BE2C (cell line): ENCODE data around the gene PGPEP1.

Source experiments
- DNase-seq: peaks from one replicate; pipeline ENCODE4 v3.0.0-alpha.2; 2020
- H3K27me3 ChIP-seq: fragments of 250-450 bp; sonication (Bioruptor Pico); 2 replicates; pipeline ENCODE4 v1.5.1; 2020; ENCODE audit warnings: mild to moderate bottlenecking
- H3K36me3 ChIP-seq: fragments of 250-450 bp; sonication (Bioruptor Pico); 2 replicates; pipeline ENCODE4 v1.5.1; 2020; ENCODE audit warnings: mild to moderate bottlenecking
- H3K4me1 ChIP-seq: fragments of 250-450 bp; sonication (Bioruptor Pico); 2 replicates; pipeline ENCODE4 v1.5.1; 2020
- H3K4me3 ChIP-seq: 2 replicates; pipeline ENCODE4 v1.5.1; 2011; ENCODE audit warnings: low read depth, low read length
- H3K9me3 ChIP-seq: fragments of 250-450 bp; sonication (Bioruptor Pico); 2 replicates; pipeline ENCODE4 v1.5.1; 2020
- CTCF ChIP-seq: IDR thresholded peaks from 2 replicates; pipeline ENCODE4 v1.5.1; 2012; ENCODE audit warnings: mild to moderate bottlenecking, low read depth, low read length

PGPEP1 gene

DNA sequence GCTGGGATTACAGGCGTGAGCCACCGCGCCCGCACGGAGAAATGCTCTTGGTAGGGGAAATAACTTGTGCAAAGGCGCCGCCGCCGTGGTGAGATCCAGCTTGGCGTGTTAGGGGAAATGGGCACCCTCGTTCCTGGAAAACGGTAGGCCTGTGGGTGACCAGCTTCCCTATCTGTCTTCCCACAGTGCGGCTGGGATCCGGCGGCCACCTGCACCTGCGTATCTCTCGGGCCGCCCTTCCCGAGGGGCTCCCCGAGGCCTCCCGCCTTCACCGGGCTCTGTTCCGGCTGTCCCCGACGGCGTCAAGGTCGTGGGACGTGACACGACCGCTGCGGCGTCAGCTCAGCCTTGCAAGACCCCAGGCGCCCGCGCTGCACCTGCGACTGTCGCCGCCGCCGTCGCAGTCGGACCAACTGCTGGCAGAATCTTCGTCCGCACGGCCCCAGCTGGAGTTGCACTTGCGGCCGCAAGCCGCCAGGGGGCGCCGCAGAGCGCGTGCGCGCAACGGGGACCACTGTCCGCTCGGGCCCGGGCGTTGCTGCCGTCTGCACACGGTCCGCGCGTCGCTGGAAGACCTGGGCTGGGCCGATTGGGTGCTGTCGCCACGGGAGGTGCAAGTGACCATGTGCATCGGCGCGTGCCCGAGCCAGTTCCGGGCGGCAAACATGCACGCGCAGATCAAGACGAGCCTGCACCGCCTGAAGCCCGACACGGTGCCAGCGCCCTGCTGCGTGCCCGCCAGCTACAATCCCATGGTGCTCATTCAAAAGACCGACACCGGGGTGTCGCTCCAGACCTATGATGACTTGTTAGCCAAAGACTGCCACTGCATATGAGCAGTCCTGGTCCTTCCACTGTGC is 47.9 kb downstream of the PGPEP1 start:
- no peaks in the 10 kb centered on the region for H3K36me3 ChIP-seq
- peak; percentile 83 for DNase-seq
- H3K4me1 ChIP-seq, result no peaks in the 10 kb centered on the region
- H3K9me3 ChIP-seq, result no peaks in the 10 kb centered on the region
- peak; percentile 89 for TF ChIP-seq CTCF
- peaks cover 10% of the 10 kb centered on the region for H3K27me3 ChIP-seq
- H3K4me3 ChIP-seq, result peak overlapping the region; percentile 8

DNA sequence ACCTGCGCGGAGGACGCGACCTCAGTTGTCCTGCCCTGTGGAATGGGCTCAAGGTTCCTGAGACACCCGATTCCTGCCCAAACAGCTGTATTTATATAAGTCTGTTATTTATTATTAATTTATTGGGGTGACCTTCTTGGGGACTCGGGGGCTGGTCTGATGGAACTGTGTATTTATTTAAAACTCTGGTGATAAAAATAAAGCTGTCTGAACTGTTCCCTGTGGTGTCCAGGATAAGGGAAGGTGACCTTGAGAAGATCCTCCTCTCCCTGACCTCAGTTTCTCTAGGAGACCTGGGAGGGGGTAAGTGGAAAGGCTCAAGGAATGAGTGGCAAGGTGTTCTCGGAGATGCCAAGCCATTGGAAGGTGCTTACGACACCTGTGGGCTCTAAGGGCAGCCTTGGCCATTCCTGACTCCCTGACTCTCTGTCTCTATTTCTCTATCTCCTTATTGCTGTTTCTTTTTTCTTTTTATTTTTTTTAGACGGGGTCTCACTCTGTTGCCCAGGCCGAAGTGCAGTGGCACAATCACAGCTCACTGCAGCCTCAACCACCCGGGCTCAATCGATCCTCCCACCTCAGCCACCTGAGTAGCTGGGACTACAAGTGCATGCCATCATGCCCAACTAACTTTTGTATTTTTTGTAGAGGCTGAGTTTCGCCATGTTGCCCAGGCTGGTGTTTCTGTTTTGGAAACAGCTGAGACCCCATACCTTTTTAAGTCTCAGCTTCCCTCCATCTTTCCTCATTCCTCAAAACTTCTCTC is 48.7 kb downstream of the PGPEP1 start:
- H3K9me3 ChIP-seq, result no peaks in the 10 kb centered on the region
- no peak for DNase-seq
- no peak for TF ChIP-seq CTCF
- H3K4me3 ChIP-seq, result no peak overlapping the region
- H3K27me3 ChIP-seq, result peaks cover 10% of the 10 kb centered on the region
- no peaks in the 10 kb centered on the region for H3K4me1 ChIP-seq
- no peaks in the 10 kb centered on the region for H3K36me3 ChIP-seq

GRCh38 chr19:18389726-18390064 is 49.3 kb downstream of the PGPEP1 start:
- no peak for TF ChIP-seq CTCF
- no peak for DNase-seq
- H3K36me3 ChIP-seq, result no peaks in the 10 kb centered on the region
- H3K4me3 ChIP-seq, result no peak overlapping the region
- H3K9me3 ChIP-seq, result no peaks in the 10 kb centered on the region
- H3K27me3 ChIP-seq, result peaks cover 10% of the 10 kb centered on the region
- no peaks in the 10 kb centered on the region for H3K4me1 ChIP-seq

DNA sequence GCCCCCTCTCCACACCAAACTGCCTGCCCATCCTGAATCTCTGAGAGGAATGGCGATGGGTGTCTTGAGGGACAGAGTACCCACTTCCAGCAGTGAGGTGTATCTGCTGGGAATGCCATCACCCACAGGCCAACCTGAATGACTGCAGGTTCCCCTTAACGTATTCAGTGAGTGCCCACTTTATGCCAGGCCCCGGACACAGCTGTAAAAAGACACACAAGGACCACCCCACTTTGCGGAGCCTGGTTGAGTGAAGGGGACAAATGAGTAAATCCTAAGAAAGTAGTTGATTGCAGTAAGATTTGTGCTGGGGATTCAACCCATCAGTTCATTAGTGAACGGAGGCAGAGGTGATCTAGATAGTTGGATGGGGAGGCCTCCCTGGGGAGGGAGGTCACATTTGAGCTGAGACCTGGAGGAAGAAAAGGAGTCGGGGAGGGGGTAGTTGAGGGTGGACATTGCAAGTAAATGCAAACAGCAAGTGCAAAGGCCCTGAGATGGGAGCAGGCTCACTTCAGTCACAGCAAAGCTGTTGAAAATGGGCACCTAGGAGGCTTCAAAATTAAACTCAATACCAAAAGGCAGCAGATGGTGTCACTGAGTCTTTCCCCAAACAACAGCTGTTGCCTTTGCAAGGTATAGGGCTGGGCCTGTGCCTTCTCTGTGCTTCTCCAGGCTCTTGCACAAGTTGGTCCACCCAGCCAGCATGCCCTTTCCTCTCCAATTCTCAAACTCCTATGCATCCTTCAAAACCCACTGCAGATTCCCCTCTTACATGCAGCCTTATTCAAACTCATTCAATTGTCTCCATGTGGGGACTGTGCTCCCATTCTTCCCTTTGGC is 49.9 kb downstream of the PGPEP1 start:
- no peaks in the 10 kb centered on the region for H3K9me3 ChIP-seq
- no peaks in the 10 kb centered on the region for H3K36me3 ChIP-seq
- no peaks in the 10 kb centered on the region for H3K4me1 ChIP-seq
- peaks cover 10% of the 10 kb centered on the region for H3K27me3 ChIP-seq
- no peak for DNase-seq
- H3K4me3 ChIP-seq, result no peak overlapping the region
- no peak for TF ChIP-seq CTCF

DNA sequence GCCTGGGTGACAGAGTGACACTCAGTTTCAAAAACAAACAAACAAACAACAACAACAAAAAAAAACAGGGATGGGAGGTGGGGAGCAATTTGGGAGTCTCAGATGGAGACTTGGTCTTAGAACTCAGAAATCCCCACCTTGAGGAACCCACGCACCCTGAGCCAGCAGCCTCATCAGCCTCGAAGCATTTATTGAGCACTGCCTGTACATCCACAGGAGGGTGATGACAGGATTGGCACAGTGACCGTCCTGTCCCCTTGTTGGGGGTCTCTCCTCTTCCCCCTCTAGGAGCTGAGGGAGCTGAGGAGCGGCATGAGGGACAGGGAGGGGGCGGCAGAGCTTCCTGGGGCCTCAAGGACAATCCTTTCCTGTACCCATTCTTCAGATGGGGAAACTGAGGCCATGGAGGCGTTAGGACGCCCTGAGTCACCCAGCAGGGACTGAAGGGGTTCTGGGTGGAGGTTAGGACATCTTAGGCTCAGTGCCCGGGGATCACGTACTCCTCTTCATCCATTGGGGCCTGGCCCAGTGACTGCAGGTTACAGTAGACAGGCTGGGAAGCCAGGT is 51.2 kb downstream of the PGPEP1 start:
- Histone ChIP-seq H3K27me3 (peaks cover 10% of the 10 kb centered on the region), H3K9me3 (no peaks in the 10 kb centered on the region), H3K4me3 (no peak overlapping the region), H3K36me3 (no peaks in the 10 kb centered on the region), H3K4me1 (no peaks in the 10 kb centered on the region)
- DNase-seq, result no peak
- no peak for TF ChIP-seq CTCF
